Pancreas (tissue), 10 donors: ENCODE measurements around the gene PRKCZ. TPM values are rescaled to one million over a fixed set of nuclear protein-coding genes. Genes with fewer than 3 reads are reported as not detected.
"Not testable (repeated sequence)": the region's sequence is repeated elsewhere in the genome, so short reads cannot be mapped to it uniquely, and the experiment has no call there.

ENCODE experiments used
- ATAC-seq, 4 donors: fragments of 200-7000 bp; cut with Tn5 transposase; one replicate each; pipeline versions ENCODE4 v1.8.0 to v1.9.1; 2020; ENCODE audit warnings: mild to moderate bottlenecking in 4 of 4, moderate library complexity in 4 of 4
- DNase-seq, 6 donors: peaks; one replicate each; pipeline ENCODE4 v3.0.0-alpha.2; 2020
- FAIRE-seq: peaks from 2 replicates; lab custom pipeline; 2012; peaks lifted over from hg19 to GRCh38; lab: Jason Lieb, UNC
- H3K27ac ChIP-seq, 4 donors: fragments of 200-600 bp; sonication (generic); 1 replicate in 3 of 4; 2 replicates in 1 of 4; pipeline versions ENCODE4 v1.5.0 to v1.8.0; 2020
- H3K27me3 ChIP-seq, 4 donors: fragments of 200-600 bp; one replicate each; pipeline ENCODE4 v1.8.0; 2021
- H3K36me3 ChIP-seq, 3 donors: fragments of 200-600 bp; sonication (generic) in 1 of 3; one replicate each; pipeline versions ENCODE4 v1.5.0 to v1.8.0; 2020 to 2021
- H3K4me1 ChIP-seq, 3 donors: fragments of 200-600 bp; one replicate each; pipeline ENCODE4 v1.8.0; 2021
- H3K4me3 ChIP-seq, 4 donors: fragments of 200-600 bp; sonication (generic) in 2 of 4; one replicate each; pipeline versions ENCODE4 v1.5.0 to v1.8.0; 2020 to 2021
- H3K9me3 ChIP-seq, 4 donors: fragments of 200-600 bp; one replicate each; pipeline ENCODE4 v1.8.0; 2021
- WGBS, 2 donors: extraction: QIAGEN DNeasy Blood & Tissue Kit; methylation state at CpG; one replicate each; pipeline ENCODE4 v1.1.7; 2013; 5-methylcytosine and 5-hydroxymethylcytosine counted together
- intact Hi-C, 3 donors: fragments of 100-400 bp; cut with DNase I; formaldehyde crosslinking; loops; one replicate each; pipeline versions ENCODE4 v1.11.1 to v1.14.2; 2022
- polyA plus RNA-seq, 2 donors: library from polyadenylated mRNA; stranded (reverse); fragments of 200-250 nt; gene quantifications; one replicate each; pipeline ENCODE4 v1.2.3, GENCODE V29; 2013
- total RNA-seq, 6 donors: library from RNA; stranded (reverse); fragmentation: NEBNext Ultra II Directional in 4 of 6; extraction: Animal tissue kit (Norgen Biotek cat#: 25700) in 4 of 6; gene quantifications; one replicate each; pipeline versions ENCODE4 v1.2.1 to v1.2.4, GENCODE V29; 2021 to 2023
- TF ChIP-seq, protein P1 (sequence below), 4 donors: fragments of 200-600 bp; sonication (generic) in 3 of 4; IDR thresholded peaks; one replicate each; pipeline versions ENCODE4 v1.5.0 to v1.8.0; 2021; ENCODE audit warnings: antibody characterized with exemption in 4 of 4
- donor health status: healthy with polysubstance abuse.
- donor health status: DM: no; HTN: no; CAD: no; lungs with moderate emphysema.
- donor health status: DM: no; HTN: no; CAD: no.
- donor health status: control.
- donor health status: control.
- donor health status: Bipolar disorder and iron deficiency.
- donor health status: DM: yes; HTN: yes; CAD: no.
- donor health status: DM: no; HTN: no; CAD: no.
- donor health status: DM: no; HTN: no; CAD: no.
- donor health status: DM: yes; HTN: yes; CAD: no.

PRKCZ gene
- total and polyA plus RNA-seq, 8 donors = 9.8 to 27.4 (median 17.1) TPM

DNA sequence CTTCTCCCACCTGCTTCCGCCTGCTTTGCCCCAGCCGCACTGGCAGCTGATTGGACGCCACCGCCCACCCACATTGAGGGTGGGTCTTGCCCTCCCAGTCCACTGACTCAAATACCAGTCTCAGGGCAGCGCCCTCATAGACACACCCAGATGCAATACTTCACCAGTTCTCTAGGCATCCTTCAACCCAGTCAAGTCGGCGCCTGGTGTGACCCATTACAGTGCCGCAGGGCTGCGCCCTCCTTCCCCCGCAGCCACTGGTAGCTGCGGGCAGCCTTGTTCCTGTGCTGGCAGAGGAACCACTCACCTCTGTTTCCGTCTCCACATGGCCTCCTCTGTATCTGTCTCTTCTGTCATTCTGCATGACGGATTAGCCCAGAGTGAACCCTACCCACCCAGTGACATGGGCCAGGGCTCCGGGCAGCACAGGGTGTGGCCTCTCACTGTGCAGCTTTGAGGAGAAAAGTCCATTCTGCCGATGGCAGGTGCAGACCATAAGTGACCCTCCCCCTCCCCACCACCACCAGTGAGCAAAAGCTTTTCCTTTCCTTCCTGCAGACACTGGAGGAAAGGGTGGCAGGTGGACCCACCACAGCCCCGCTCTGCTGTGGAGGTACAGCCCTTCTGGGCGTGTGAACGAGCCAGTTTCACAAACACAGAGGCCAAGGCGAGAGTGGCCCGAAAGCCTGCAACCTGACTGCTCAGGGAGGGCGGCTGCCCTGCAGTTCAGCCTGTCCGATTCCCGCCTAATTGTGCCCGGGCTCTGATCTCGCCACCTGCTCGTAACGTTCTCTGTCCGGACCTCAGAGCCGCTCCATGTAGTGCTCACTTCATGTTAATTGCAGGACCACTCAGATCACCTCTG lies 87.3 kb downstream of the PRKCZ start:
- no peak overlapping the region for H3K27ac ChIP-seq
- no peak for FAIRE-seq
- no peaks in the 10 kb centered on the region for H3K9me3 ChIP-seq
- no peak for ATAC-seq
- peaks cover 0 to 4% (median 3%) of the 10 kb centered on the region in 3 donors for H3K4me1 ChIP-seq
- H3K4me3 ChIP-seq = no peak overlapping the region
- no peaks in the 10 kb centered on the region for H3K27me3 ChIP-seq
- TF ChIP-seq, protein P1, sequence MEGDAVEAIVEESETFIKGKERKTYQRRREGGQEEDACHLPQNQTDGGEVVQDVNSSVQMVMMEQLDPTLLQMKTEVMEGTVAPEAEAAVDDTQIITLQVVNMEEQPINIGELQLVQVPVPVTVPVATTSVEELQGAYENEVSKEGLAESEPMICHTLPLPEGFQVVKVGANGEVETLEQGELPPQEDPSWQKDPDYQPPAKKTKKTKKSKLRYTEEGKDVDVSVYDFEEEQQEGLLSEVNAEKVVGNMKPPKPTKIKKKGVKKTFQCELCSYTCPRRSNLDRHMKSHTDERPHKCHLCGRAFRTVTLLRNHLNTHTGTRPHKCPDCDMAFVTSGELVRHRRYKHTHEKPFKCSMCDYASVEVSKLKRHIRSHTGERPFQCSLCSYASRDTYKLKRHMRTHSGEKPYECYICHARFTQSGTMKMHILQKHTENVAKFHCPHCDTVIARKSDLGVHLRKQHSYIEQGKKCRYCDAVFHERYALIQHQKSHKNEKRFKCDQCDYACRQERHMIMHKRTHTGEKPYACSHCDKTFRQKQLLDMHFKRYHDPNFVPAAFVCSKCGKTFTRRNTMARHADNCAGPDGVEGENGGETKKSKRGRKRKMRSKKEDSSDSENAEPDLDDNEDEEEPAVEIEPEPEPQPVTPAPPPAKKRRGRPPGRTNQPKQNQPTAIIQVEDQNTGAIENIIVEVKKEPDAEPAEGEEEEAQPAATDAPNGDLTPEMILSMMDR (IDR thresholded peaks at IDR 0.05) = no peak
- intact Hi-C loops = no loop called here
- 85 to 86% methylated on average over 29 of the region's 29 CpGs for WGBS, 2 donors
- DNase-seq = no peak
- no peaks in the 10 kb centered on the region for H3K36me3 ChIP-seq

DNA sequence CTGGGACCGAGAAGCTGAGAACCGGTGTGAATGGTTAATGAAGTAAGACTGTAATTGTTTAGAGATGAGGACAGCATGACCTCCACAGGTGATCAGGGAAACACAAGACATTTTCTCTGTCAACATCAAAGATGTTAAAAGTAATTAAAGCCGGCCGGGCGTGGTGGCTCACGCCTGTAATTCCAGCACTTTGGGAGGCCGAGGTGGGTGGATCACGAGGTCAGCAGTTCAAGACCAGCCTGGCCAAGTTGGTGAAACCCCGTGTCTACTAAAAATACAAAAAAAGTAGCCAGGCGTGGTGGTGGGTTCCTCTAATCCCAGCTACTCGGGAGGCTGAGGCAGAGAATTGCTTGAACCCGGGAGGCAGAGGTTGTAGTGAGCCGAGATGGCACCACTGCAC lies 88.9 kb downstream of the PRKCZ start:
- DNase-seq, FAIRE-seq, ATAC-seq, H3K27me3 ChIP-seq, H3K4me1 ChIP-seq, H3K36me3 ChIP-seq, H3K27ac ChIP-seq, intact Hi-C loops, H3K9me3 ChIP-seq, H3K4me3 ChIP-seq: not testable (repeated sequence)
- 86 to 87% methylated on average over 13 of the region's 13 CpGs for WGBS, 2 donors

DNA sequence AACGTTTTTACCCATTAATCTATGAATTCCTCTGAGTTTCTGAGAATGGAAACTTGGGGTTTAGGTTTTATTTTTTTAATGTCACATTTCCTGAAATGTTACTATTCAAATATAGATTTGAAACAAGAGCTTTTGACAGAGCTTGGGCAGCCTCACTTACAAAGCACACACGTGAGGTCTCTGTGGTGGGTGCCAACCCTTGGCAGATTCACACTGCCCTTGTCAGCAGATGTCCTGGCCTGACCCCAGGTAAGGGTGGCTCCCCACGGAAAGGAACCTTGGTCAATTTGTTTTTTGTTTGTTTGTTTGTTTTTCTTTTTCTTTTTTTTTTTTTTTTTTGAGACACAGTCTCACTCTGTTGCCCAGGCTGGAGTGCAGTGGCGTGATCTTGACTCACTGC lies 90.8 kb downstream of the PRKCZ start:
- H3K27ac ChIP-seq = no peak overlapping the region
- DNase-seq = no peak
- peaks cover 0 to 3% (median under 1%) of the 10 kb centered on the region in 3 donors for H3K36me3 ChIP-seq
- H3K9me3 ChIP-seq = no peaks in the 10 kb centered on the region
- no peak overlapping the region for H3K4me3 ChIP-seq
- WGBS, 2 donors = 71 to 76% methylated on average over 4 of the region's 4 CpGs
- no peaks in the 10 kb centered on the region for H3K27me3 ChIP-seq
- TF ChIP-seq, protein P1 (IDR thresholded peaks at IDR 0.05) = no peak
- H3K4me1 ChIP-seq = no peaks in the 10 kb centered on the region
- no peak for FAIRE-seq
- intact Hi-C loops = no loop called here
- no peak for ATAC-seq

DNA sequence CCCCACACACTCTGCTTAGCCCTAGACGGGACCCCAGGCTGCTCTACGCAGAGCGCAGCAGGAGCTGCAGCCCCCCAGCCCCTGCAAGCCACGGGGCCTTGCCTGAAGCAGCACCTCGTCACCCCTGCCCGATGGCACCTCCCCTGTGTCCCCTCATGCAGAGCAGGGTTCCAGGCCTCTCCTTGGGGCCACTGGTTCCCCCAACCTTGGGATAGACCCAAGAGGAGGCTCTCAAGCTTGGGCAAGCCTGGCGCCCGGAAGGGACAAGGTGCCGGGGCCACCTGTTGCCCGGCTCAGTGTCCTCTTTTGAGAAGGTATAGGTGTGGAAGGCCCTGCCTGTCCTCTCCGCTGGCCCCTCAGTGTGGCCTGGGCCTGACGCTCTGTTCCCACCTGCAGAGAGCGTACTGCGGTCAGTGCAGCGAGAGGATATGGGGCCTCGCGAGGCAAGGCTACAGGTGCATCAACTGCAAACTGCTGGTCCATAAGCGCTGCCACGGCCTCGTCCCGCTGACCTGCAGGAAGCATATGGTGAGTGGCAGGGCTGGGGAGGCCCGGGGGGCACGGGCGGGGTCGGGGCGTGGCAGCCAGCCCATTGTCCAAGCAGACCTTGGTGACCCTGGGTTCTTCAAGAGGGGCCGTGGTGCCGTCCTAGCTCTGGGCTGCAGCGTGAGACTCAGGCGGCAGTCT lies 93.7 kb downstream of the PRKCZ start:
- no peak overlapping the region for H3K27ac ChIP-seq
- TF ChIP-seq, protein P1 (IDR thresholded peaks at IDR 0.05) = no peak
- WGBS, 2 donors = 93 to 96% methylated on average over 30 of the region's 30 CpGs
- no peaks in the 10 kb centered on the region for H3K4me1 ChIP-seq
- DNase-seq = no peak
- H3K9me3 ChIP-seq = no peaks in the 10 kb centered on the region
- no peak overlapping the region for H3K4me3 ChIP-seq
- FAIRE-seq = no peak
- ATAC-seq = no peak
- intact Hi-C loops = no loop called here
- H3K36me3 ChIP-seq = peaks cover 0 to 8% (median 3%) of the 10 kb centered on the region in 3 donors
- no peaks in the 10 kb centered on the region for H3K27me3 ChIP-seq

DNA sequence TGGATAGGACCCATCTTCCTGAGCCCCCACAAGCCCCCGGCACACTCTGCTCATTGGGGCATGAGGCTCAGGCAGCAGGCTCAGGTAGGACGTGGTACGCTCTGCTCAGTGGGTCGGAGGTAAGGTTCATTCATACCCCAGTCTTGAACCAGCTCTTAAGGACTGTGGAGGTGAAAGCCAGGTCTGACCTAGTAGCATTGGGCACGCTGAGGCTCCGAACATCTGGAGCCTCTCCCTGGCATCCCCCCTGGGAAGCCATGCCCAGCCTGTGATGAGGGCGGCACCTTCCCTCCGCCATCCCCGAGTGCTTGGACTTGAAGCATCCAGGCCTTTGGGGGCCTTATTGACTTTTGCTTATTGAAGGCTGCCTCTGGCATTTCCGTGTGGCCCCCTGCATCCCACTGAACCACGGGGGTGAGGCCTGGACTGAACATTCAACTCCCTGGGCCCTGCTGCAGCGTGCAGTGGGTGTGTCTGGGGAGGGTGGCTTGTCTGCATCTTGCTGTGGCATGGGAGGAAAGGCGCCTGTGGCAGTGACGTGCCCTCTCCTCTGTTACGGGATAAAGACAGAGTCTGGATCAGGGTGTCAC lies 94.4 kb downstream of the PRKCZ start:
- FAIRE-seq = no peak
- Histone ChIP-seq H3K27ac (no peak overlapping the region), H3K4me3 (no peak overlapping the region), H3K36me3 (peaks cover 0 to 8% (median 3%) of the 10 kb centered on the region in 3 donors), H3K4me1 (no peaks in the 10 kb centered on the region), H3K27me3 (no peaks in the 10 kb centered on the region), H3K9me3 (no peaks in the 10 kb centered on the region)
- TF ChIP-seq, protein P1 (IDR thresholded peaks at IDR 0.05) = no peak
- no peak for DNase-seq
- WGBS, 2 donors = 92 to 94% methylated on average over 15 of the region's 15 CpGs
- no peak for ATAC-seq
- intact Hi-C loops = no loop called here
